Astrocyte of the cerebellum (primary cell): ENCODE results near the gene SLC12A4.

Experiments used
- DNase-seq: peaks from one replicate; pipeline ENCODE4 v3.0.0-alpha.2; 2011; ENCODE audit warnings: low read depth
- H3K4me3 ChIP-seq: 2 replicates; pipeline ENCODE4 v1.5.1; 2011; ENCODE audit warnings: mild to moderate bottlenecking, low read depth, low read length, moderate library complexity
- CTCF ChIP-seq: IDR thresholded peaks from 2 replicates; pipeline ENCODE4 v1.5.1; 2012; ENCODE audit warnings: low read length, low read depth, moderate library complexity, mild to moderate bottlenecking; ENCODE audit errors: missing control alignments
- in situ Hi-C: cut with HindIII; loops from 2 replicates; pipeline ENCODE4 v1.10.0; 2017; ENCODE audit warnings: low sequenced_read_pairs

Gene SLC12A4

GRCh38 chr16:67953641-67954375 is 14.6 kb downstream of the SLC12A4 start:
- H3K4me3 ChIP-seq = no peak overlapping the region

GRCh38 chr16:67951485-67951884 is 17.0 kb downstream of the SLC12A4 start:
- in situ Hi-C loops = no loop called here
- no peak overlapping the region for H3K4me3 ChIP-seq
- TF ChIP-seq CTCF = no peak
- no peak for DNase-seq

More at GRCh38 chr16:67953641-67954375, 14.6 kb downstream of the SLC12A4 start:
- in situ Hi-C loops = no loop called here
- TF ChIP-seq CTCF = no peak
- no peak for DNase-seq

- DNase-seq = no peak
- H3K4me3 ChIP-seq = no peak overlapping the region
- TF ChIP-seq CTCF = no peak
- in situ Hi-C loops = no loop called here
These were observed 18.0 kb downstream of the SLC12A4 start for GRCh38 chr16:67950335-67950843.

GRCh38 chr16:67949645-67950044 is 18.8 kb downstream of the SLC12A4 start:
- no peak for TF ChIP-seq CTCF
- no peak for DNase-seq
- in situ Hi-C loops = no loop called here
- H3K4me3 ChIP-seq = no peak overlapping the region

GRCh38 chr16:67948015-67948414 is 20.4 kb downstream of the SLC12A4 start:
- no peak for DNase-seq
- no peak for TF ChIP-seq CTCF
- H3K4me3 ChIP-seq = no peak overlapping the region
- in situ Hi-C loops = no loop called here

- no peak overlapping the region for H3K4me3 ChIP-seq
- no peak for TF ChIP-seq CTCF
- in situ Hi-C loops = no loop called here
- no peak for DNase-seq
These were observed 21.4 kb downstream of the SLC12A4 start for GRCh38 chr16:67946966-67947558.
